ENCODE results near the gene FZD2.
"Not testable (repeated sequence)": the region's sequence is repeated elsewhere in the genome, so short reads cannot be mapped to it uniquely, and the experiment has no call there.

FZD2 gene

GRCh38 chr17:44537922-44538321 is 19.4 kb upstream of the FZD2 start:
- not testable (repeated sequence) for H3K27ac ChIP-seq (ENCODE audit: low read depth, low read length); H3K27me3 ChIP-seq (ENCODE audit: control insufficient read depth, insufficient read depth, low read length)

GRCh38 chr17:44539673-44540072 is 17.6 kb upstream of the FZD2 start:
- H3K4me1 ChIP-seq (ENCODE audit: control insufficient read depth, insufficient read depth, low read length), result no peaks in the 10 kb centered on the region
- H3K27me3 ChIP-seq (ENCODE audit: control insufficient read depth, insufficient read depth, low read length), result no peaks in the 10 kb centered on the region
- H3K27ac ChIP-seq (ENCODE audit: low read depth, low read length), result no peak overlapping the region
- no peaks in the 10 kb centered on the region for H3K36me3 ChIP-seq (ENCODE audit: control insufficient read depth, insufficient read depth, low read length)
- H3K4me3 ChIP-seq (ENCODE audit: low read length), result no peak overlapping the region
- no peak overlapping the region for H3K9ac ChIP-seq (ENCODE audit: low read length)

More at GRCh38 chr17:44537922-44538321, 19.4 kb upstream of the FZD2 start:
- not testable (repeated sequence) for H3K9ac ChIP-seq (ENCODE audit: low read length); H3K4me3 ChIP-seq (ENCODE audit: low read length); H3K36me3 ChIP-seq (ENCODE audit: control insufficient read depth, insufficient read depth, low read length); H3K4me1 ChIP-seq (ENCODE audit: control insufficient read depth, insufficient read depth, low read length)

GRCh38 chr17:44540246-44541084 is 16.8 kb upstream of the FZD2 start:
- no peak overlapping the region for H3K27ac ChIP-seq (ENCODE audit: low read depth, low read length)
- H3K4me1 ChIP-seq (ENCODE audit: control insufficient read depth, insufficient read depth, low read length), result no peaks in the 10 kb centered on the region
- H3K4me3 ChIP-seq (ENCODE audit: low read length), result no peak overlapping the region
- no peaks in the 10 kb centered on the region for H3K27me3 ChIP-seq (ENCODE audit: control insufficient read depth, insufficient read depth, low read length)
- H3K36me3 ChIP-seq (ENCODE audit: control insufficient read depth, insufficient read depth, low read length), result no peaks in the 10 kb centered on the region
- H3K9ac ChIP-seq (ENCODE audit: low read length), result no peak overlapping the region

GRCh38 chr17:44541884-44542581 is 15.3 kb upstream of the FZD2 start:
- H3K27ac ChIP-seq (ENCODE audit: low read depth, low read length), result no peak overlapping the region

GRCh38 chr17:44543213-44543904 is 13.9 kb upstream of the FZD2 start:
- Histone ChIP-seq H3K4me1 (ENCODE audit: control insufficient read depth, insufficient read depth, low read length) (no peaks in the 10 kb centered on the region), H3K27me3 (ENCODE audit: control insufficient read depth, insufficient read depth, low read length) (no peaks in the 10 kb centered on the region), H3K4me3 (ENCODE audit: low read length) (no peak overlapping the region), H3K27ac (ENCODE audit: low read depth, low read length) (no peak overlapping the region), H3K36me3 (ENCODE audit: control insufficient read depth, insufficient read depth, low read length) (no peaks in the 10 kb centered on the region), H3K9ac (ENCODE audit: low read length) (no peak overlapping the region)

More at GRCh38 chr17:44541884-44542581, 15.3 kb upstream of the FZD2 start:
- no peaks in the 10 kb centered on the region for H3K36me3 ChIP-seq (ENCODE audit: control insufficient read depth, insufficient read depth, low read length)
- H3K9ac ChIP-seq (ENCODE audit: low read length), result no peak overlapping the region
- no peak overlapping the region for H3K4me3 ChIP-seq (ENCODE audit: low read length)
- no peaks in the 10 kb centered on the region for H3K4me1 ChIP-seq (ENCODE audit: control insufficient read depth, insufficient read depth, low read length)
- no peaks in the 10 kb centered on the region for H3K27me3 ChIP-seq (ENCODE audit: control insufficient read depth, insufficient read depth, low read length)

GRCh38 chr17:44543905-44544523 is 13.3 kb upstream of the FZD2 start:
- Histone ChIP-seq H3K9ac (ENCODE audit: low read length) (no peak overlapping the region), H3K27me3 (ENCODE audit: control insufficient read depth, insufficient read depth, low read length) (no peaks in the 10 kb centered on the region), H3K36me3 (ENCODE audit: control insufficient read depth, insufficient read depth, low read length) (no peaks in the 10 kb centered on the region), H3K27ac (ENCODE audit: low read depth, low read length) (no peak overlapping the region), H3K4me3 (ENCODE audit: low read length) (no peak overlapping the region), H3K4me1 (ENCODE audit: control insufficient read depth, insufficient read depth, low read length) (no peaks in the 10 kb centered on the region)

- Histone ChIP-seq H3K9ac (ENCODE audit: low read length) (no peak overlapping the region), H3K27ac (ENCODE audit: low read depth, low read length) (no peak overlapping the region), H3K4me1 (ENCODE audit: control insufficient read depth, insufficient read depth, low read length) (no peaks in the 10 kb centered on the region), H3K27me3 (ENCODE audit: control insufficient read depth, insufficient read depth, low read length) (no peaks in the 10 kb centered on the region), H3K36me3 (ENCODE audit: control insufficient read depth, insufficient read depth, low read length) (no peaks in the 10 kb centered on the region), H3K4me3 (ENCODE audit: low read length) (no peak overlapping the region)
These were observed 10.3 kb upstream of the FZD2 start for GRCh38 chr17:44546671-44547606.

- Histone ChIP-seq H3K27me3 (ENCODE audit: control insufficient read depth, insufficient read depth, low read length) (no peaks in the 10 kb centered on the region), H3K36me3 (ENCODE audit: control insufficient read depth, insufficient read depth, low read length) (no peaks in the 10 kb centered on the region), H3K4me1 (ENCODE audit: control insufficient read depth, insufficient read depth, low read length) (no peaks in the 10 kb centered on the region), H3K27ac (ENCODE audit: low read depth, low read length) (no peak overlapping the region), H3K4me3 (ENCODE audit: low read length) (no peak overlapping the region), H3K9ac (ENCODE audit: low read length) (no peak overlapping the region)
These were observed 9.5 kb upstream of the FZD2 start for GRCh38 chr17:44547625-44548267.

GRCh38 chr17:44548376-44549230 is 8.7 kb upstream of the FZD2 start:
- Histone ChIP-seq H3K9ac (ENCODE audit: low read length) (no peak overlapping the region), H3K27me3 (ENCODE audit: control insufficient read depth, insufficient read depth, low read length) (no peaks in the 10 kb centered on the region), H3K4me1 (ENCODE audit: control insufficient read depth, insufficient read depth, low read length) (no peaks in the 10 kb centered on the region), H3K36me3 (ENCODE audit: control insufficient read depth, insufficient read depth, low read length) (no peaks in the 10 kb centered on the region), H3K27ac (ENCODE audit: low read depth, low read length) (no peak overlapping the region), H3K4me3 (ENCODE audit: low read length) (no peak overlapping the region)

- no peaks in the 10 kb centered on the region for H3K27me3 ChIP-seq (ENCODE audit: control insufficient read depth, insufficient read depth, low read length)
- no peak overlapping the region for H3K4me3 ChIP-seq (ENCODE audit: low read length)
- no peak overlapping the region for H3K27ac ChIP-seq (ENCODE audit: low read depth, low read length)
- H3K9ac ChIP-seq (ENCODE audit: low read length), result no peak overlapping the region
- H3K4me1 ChIP-seq (ENCODE audit: control insufficient read depth, insufficient read depth, low read length), result no peaks in the 10 kb centered on the region
- H3K36me3 ChIP-seq (ENCODE audit: control insufficient read depth, insufficient read depth, low read length), result no peaks in the 10 kb centered on the region
These were observed 7.6 kb upstream of the FZD2 start for GRCh38 chr17:44549686-44550085.
